GM18517 (cell line): Measurements from ENCODE around the gene RRBP1.

ENCODE experiments used
- ATAC-seq: cut with Tn5 transposase; IDR thresholded peaks from one replicate; pipeline ENCODE4 v1.9.1; 2021; ENCODE audit warnings: mild to moderate bottlenecking, moderate library complexity; ENCODE audit not compliant: unreplicated experiment

RRBP1 gene

DNA sequence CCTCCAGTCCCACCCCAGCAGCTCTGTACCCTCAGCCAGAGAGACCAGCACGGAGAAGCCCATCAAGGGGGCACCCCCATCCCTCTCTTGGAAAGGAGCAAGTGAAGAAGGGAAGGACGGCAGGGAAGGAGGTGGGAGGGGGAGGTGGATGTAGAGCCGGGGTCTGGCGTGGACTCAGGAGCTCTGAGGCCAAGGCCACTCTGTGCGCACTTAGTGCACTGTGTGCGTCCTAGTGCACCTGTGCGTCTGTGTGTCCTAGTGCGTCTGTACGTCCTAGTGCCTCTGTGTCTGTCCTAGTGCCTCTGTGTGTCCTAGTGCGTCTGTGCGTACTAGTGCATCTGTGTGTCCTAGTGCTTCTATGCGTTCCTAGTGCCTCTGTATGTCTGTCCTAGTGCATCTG lies 58.0 kb downstream of the RRBP1 start:
- no peak for ATAC-seq

DNA sequence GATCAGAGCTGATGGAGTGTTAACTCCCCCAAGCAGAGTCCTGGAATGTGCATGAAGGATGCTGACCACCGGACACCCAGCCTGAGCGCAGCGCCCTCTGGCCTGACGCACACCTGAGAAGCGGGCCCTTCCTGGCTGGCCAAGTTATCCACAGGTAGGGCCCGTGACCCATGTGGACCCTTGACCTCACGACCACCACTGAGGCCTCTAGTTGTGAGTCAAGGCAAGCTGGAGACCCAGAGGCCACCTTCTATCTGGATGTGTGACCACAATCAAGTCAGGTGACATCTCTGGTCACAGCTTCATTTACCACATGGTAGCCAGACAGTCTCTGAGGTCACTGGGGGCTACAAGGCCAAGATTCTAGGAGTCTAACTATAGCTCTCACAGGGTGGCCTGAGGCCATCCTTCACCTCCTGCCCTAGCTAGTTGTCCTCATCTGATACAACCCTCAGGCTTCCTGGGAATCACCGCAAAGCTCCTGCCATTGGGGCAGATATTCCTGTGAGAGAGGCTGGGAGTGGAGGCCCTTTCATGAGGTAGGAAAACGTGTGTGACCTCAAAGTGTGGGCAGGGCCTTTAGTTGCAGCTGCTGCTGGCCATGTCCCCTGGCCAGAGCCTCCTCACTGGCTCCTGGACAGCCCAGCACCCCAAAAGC lies 59.1 kb downstream of the RRBP1 start:
- no peak for ATAC-seq

DNA sequence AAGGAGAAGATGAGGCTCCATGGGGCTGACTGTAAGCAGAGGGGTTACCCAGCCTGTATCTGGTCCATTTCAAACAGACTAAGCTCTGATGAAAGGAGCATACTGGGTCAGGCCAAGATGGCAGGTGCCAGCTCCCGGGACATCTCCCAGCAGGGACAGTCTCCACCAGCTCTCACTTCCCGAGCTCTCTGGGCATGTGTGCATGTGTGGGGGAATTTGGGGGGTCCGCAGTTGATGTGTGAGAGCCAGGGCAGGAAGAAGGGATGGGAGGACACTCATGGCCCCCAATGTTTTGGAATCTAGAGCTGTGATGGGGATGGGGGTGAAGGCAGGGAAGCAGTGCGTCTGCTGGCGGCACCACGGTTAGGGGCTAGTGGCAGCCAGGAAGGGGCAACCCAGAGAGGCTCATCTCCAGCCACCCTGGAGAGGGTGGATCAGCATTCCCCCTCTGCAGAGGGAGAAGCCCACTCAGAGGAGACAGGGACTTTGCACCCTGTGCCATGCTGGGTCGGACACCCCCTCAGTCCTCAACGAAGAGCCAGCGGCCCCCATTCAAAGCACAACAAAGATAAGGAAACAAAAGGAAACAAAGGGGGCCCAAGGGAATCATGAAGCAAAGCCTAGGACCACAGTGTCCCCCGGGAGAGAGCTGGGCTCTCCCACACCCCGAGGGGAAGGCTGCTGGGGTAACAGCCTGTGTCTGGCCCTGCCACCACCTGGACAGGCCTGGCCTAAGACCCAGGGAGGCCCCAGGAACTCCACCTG lies 59.8 kb downstream of the RRBP1 start:
- ATAC-seq = no peak

DNA sequence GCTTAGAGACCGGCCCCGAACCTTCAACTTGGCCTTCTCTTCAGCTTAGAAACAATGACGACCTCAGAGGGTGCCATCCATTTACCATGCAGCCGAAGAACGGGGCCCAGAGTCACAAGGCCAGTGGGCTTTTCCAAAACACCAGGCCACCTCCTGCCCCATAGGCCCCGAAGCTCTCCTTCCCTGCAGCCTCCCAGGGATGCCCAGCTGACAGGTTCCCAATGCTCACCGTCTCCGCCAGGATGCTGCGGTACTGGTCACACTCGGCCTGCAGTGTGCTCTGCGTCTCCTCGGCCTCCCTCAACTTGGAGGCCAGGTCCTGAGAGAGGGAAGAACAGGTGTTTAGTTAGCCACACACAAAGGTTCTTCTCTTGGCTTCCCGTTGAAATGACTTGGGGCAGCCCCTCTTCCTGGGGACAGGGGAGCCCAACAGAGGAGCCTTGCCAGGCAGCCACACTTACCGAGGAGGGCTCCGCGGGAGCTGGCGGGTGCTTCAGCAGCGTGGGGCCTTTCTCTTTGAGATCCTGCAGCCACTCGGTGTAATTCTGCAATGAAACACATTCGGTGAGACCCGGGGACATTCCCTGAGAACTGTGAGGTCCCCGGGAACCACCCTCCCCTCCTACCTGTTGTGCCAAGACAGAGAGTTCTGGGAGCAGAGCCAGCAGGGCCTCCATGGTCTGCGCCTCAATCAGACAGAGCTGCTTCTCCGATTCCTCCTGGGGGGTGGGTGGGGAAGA lies 60.6 kb downstream of the RRBP1 start:
- no peak for ATAC-seq

DNA sequence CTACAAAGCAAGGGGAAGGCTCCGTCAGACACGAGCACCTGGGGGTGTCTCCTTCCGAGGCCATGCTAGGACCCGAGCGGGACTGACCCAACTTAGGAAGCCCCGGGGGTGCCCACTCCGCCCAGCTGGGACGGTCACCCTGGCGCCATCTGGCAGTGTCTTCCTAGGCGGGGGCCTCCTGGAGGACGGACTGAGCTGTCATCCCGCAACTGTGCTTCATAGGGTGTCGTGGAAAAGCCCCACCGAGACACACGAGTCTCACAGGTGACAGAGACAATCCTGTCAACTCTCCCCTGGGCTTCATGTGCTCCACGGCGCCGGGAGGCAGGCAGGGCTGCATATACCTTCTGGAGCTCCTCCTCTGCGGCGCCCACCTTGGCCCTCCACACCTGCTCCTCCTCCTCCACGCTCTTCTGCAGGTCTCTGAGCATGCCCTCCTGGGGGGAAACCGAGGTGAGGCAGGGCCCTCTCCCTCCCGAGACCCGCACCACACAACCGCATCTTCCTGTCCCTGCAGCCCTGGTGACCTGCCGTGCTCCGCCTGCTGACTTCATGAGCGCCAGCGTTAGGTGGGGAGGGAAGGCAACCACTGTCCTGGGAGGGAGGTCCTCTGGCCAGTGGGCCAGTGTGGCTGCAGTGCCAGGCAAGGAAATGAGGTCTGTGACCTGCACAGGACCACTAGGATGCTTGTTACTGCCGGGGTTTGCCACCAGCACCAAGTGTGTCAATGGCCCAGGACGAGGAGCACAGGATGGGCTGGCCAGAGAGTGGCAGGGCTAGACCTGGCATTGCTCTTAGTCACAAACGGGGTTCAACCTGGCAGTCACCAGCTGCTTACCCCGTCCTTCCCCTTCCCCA lies 61.4 kb downstream of the RRBP1 start:
- no peak for ATAC-seq

DNA sequence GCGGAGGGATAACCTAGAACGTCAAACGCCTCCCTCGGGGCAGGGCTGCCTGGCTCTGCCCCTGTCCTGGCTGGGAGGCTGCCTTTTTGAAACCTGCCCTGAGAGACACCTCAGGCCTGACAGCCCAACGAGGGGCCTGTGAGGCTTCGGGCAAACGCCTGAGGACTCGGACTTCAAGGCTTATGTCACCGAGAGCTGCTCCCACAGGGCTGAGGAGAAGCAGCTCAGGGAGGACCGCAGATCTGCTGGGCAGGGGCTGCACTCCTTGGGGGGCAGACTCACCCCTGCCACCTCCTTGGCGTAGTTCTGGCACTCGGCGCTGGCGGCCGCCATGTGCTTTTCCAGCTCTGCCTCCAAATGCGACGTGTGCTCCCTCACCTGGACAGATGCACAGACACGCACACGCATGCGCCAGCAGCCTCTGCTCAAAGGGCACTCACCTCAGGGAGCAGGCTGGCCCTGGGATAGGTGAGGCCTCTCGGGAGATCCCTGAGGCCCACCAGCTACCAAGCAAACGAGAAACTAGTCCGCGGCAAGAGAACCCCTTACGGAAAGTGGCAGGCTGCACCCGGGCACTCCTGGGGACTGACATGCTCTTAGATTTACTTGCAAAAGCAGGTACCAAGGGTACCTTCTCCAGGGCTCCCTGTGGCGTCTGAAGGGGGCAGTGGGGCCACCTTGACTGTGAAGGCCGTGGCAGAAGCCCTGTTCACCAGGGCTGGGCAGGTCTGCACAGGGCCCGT lies 62.5 kb downstream of the RRBP1 start:
- ATAC-seq = no peak

DNA sequence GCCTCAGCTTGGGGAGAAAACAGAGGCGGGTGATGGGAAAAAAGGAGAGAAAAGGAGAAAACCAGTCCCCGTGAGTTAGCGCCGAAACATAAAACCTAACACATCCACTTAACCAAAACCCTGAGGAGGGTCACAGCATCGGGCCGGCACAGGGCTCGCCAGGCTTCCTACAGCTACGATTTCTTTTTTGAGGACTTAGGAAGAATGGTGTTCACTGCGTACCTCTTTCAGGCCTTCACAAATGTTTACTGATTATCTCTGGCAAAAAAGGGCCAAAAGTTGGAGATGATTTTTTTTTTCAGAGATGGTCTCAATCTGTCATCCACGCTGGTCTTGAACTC lies 63.4 kb downstream of the RRBP1 start:
- ATAC-seq = no peak

DNA sequence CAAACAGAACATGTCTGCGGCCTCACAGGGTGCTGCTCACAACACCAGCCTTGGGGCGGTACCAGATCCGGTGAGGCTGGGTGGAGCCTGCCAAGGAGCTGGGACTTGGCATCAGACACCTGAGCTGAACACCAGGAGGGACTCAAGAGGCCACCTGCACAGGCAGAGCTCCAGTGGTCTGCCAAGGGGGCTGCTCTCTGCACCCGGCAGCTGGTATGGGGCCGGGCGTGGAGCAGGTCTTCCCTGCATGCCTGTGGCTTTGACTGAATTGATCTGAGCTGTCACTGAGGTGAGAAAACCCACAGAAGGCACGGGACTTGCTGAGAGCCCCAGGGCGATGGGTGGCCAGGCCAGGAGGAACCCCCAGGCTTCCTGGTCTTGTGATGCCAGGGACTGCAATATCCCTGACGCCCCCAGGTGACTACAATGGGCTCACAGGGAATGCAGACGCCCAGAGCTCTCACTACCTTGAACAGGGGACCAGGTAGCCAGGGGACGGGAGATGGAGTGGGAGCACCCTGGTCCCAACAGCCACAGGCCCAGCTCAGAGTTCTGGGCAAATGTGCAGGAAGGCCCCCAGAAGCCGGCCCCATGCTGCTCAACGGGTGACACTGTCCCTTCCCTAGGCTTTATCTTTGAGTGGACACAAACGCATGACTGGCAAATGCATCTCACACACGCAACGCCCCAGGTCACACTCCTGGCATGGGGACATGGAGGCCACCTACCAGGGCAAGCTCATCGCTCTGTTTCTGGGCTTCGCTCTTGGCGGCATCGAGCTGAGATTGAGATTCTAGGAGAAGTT lies 64.0 kb downstream of the RRBP1 start:
- no peak for ATAC-seq

DNA sequence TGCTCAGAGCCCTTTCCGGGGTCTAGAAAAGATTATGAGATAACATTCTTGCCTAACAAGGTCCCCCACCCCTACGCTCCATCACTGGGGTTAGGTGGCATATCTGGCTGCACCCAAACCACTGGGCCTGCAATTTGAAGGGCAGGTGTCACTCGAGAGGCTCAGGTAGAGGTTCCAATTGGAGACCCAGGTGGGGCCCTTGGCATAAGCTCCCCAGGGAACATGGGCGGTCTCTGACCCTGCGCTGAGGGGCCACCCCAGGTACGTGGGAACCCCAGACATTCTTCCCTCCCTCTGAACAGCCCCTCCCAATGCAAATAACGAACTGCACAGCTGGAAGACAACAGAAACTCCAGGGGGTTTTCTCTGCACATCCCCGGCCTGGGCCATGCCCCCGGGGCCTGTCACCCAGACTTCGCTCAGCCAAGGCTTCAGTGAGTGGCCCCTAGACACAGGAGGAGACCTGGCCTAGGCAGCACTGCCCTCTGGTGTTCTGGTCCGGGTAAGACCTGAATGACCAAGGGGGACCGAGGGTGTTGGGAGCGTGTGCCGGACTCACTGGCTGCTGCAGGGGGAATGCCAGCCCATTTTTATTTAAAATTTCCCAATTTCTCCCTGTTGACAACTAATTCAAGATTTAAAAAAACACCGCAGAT lies 64.7 kb downstream of the RRBP1 start:
- ATAC-seq = no peak

DNA sequence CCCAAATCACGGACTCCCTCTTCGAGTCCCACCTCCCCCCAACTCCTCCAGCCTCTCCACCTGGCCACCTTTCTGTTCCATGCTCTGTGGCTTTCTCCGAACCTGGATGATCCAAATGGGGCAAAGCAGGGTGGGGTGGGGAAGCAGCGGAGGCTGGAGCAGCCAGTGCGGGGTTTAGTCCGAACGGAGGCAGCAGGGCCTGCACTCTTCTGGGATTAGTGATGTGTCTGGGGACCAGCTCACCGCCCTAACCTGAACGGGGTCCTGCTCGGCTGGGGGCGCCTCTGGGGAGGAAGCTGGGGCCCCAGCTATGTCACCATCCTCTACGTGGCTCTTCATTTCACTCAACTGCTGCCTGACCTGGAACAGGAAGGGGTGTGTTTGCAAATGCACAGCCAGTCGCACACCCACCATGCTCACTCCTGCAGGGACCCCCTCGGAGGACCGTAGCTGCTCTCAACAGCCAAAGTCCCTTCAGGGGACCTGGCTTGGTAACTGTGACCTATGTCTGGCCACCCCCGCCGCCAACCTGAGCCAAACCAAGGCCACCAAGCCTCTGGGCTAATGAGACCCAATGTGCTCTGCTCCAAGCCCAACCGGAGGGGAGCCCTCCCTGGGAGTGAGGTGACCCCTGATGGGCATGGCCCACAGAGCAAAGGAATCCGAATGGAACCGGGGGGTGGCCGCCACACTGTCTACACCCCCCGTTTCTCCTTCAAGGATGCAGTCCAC lies 65.4 kb downstream of the RRBP1 start:
- ATAC-seq = no peak

DNA sequence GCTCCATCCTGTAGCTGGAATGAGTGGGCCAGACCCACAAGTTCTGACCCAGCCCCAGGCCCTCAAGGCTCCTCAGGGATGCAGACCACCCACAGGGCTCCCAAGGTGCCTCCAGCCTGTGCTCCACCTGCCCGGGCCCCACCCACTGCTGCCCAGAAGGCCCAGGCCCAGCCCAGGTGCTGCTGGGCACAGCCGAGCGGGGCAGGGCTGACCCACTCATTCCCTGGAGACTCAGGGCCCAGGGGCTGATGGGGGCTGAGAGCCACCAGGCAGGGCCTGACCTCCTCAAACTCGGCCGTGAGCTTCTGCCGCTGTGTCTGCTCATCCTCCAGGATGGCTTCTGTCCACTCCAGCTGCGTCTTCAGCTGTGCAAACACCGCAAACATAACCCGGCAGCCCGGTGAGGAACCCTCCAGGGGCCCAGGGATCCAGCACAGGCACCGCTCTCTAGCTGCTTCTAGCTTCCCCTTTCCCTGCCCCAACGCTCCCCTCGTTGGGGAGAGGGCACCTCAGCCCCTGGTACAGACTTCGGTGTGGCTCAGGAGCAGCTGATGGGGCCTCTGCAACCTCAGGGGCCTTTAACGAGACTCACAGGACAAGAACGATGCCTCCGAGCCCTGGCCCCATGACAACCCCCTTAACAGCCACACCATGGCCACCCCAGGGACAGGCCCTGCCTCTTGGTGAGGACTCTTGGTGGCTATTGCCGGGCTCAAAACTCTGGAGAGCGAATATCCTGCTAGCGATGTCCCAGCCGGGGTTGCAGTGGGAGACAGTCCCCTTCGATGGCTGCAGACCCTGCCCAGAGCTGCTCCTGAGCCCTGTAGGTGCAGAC lies 66.2 kb downstream of the RRBP1 start:
- no peak for ATAC-seq

DNA sequence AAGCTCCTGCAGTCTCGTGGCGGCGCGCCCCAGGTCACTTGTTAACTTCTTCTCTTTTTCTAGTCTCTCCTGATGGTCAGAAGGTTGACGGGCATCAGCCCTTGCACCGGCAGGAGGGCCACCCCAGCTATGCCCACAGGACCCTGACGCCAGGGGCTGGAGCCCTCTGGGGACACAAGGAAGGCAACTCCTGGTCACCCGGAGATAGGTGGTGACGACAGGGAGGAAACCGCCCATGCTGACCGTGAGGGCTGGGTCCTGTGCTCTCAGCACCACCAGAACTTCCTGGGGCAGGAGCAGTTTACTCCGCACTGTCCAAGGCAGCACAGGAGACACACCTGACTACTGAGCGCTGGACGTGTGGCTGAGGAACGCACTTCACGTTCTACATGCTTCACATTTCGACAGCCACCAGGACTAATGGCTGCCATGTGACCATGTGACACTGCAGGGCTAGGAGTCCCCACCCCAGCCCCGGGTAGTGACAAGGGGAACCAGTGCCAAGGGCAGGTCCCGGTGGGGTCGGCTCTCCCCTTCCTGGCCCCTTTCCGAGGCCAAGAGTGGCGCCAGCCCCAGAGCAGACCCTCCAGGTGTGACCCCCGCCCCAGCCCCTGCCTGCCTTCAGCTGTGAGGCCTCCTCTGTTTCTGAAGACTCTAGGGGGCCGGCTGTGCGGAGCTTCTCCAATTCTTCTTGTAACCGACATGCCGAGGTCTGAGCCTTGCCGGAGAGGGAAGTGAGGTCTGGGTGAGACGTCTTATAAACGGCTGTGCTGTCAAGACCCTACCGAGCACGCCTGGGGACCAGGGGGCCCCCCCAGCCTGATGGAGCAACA lies 67.0 kb downstream of the RRBP1 start:
- ATAC-seq = no peak

DNA sequence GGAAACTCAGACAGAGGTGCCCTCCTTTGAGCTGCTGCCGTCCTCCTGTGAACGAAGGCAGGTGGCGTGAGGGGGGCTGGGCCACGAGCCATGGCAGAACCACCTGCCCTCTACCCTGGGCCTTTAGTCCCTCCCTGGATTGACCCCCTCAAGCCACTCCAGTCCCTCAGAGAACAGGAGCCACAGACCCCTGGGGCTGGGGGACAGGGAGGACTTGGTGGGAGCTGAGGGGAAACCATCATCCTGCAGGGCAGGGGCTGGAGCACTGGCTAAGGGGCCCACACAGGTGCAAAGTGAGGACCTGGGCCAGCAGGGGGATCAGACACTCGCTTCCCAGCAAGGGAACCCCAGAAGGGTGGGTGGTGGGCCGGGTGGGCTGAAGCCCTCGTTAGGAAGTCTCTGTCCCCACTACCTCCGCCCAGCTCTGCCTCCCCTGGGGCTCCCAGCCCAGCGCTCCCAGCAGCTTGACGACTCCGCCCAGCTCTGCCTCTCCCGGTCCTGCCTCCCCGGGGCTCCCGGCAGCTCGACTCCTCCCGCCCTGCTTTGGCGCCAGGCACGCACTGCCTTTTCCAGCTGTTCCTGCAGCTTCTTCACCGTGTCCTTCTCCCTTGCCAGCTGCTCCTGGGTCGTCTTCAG lies 67.7 kb downstream of the RRBP1 start:
- no peak for ATAC-seq

DNA sequence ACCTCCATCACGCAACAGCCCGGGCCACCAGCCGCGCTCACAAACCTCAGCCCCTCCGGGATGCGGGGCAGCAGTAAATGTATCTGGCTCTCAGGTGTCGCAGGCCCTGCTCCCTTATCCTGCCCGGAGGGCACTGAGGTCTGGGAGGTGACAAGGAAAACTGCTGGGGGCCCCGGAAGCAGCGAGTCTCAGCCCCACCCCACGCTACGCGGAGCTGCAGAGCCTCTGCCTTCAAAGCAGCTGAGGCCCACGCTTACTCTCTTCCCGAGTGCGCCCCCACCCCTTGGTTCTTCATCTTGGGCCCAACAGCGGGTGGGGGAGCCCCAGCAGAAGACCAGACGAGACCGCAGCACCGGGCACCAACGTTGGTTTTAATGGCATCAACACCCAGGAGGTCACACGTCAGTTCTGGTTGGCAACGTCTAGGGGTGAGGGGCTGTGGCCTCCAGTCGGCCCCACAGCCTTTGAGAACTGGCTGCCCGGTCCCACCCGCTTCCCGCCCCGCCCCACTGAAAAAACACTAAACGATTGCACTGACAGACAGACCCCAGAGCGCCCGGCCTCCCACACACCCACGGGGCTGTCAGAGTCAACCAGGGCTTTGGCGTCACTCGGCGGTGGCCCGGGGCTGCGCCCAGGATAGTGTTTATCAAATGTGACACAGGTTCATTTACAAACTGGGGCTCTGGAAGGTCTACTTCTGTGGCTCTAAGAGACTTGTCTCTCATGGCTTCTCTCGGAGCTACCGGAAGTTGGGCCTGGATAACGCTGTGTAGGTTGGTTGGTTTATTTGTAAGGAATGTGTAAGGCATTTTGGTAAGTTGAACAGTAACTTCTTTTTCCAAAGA lies 68.5 kb downstream of the RRBP1 start:
- no peak for ATAC-seq

DNA sequence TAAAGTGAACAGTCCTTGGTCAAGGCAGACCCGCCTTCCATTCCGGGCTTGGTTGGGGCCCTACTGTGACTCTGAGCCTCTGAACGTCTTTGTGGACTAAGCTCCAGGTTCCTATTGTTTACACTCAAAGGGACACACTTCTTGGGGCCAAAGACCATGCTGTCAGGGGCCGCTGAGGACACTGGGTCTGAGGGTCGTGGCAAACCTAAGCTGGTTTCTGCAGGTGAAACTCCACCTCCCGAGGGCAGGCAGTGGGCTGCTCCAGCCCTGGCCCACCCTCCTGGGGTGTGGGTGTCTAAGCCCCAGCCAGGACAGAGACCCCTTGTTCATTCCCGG lies 69.1 kb downstream of the RRBP1 start:
- ATAC-seq = no peak
